Inferior parietal cortex (tissue), 1 donor: ENCODE data around the gene NALF2.

ENCODE experiments used
- DNase-seq: peaks from one replicate; pipeline ENCODE4 v3.0.0-alpha.2; 2016; ENCODE audit errors: extremely low spot score

The NALF2 gene

DNA sequence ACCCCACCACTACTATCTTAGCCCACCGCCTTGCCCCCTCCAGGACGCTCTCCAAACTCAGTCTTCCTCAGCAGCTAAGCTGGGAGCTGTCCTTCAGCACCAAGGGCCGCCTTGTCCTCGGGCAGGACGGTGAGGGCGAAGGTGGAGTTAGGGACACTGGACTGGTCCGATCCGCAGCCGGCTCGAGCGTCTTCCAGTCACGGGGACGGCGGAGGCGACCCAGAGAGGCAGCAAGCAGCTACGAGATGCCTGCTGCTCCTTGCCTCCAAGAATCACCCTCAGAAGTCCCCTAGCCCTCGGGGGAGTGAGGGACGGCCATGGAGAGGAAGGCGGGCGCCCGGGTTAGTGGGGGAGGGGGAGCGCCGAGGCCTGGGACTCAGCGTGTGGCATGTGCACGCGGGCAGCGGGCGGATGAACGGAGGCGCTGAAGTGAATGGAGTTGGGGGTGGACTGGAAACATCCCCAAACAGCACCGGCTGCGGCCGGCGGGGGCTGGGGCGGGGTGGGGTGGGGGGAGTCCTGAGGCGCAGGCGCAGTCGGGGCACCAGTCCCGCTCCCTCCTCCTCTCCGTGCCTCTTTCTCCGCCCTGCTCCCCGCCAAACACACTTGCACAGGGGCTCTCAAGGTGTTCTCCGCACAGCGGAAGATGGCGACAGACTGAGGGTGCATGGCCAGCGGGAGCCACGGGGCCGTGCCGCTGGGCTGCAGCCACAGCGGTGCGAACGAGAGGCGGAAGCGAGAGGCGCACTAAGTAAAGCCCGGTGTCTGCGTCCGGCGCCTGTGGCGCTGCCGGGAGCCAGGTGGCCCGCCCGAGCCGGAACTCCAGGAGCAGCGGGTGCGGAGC, at the start of gene NALF2:
Gene NALF2 (plus strand): TSS at position 545 of the 844 bp plus-strand sequence. CDS start 957 bp downstream, outside the sequence.
- DNase-seq = peak; percentile 18

- no peak for DNase-seq
Observed at GRCh38 chrX:69457756-69458155, 46.4 kb upstream of the NALF2 start.

DNA sequence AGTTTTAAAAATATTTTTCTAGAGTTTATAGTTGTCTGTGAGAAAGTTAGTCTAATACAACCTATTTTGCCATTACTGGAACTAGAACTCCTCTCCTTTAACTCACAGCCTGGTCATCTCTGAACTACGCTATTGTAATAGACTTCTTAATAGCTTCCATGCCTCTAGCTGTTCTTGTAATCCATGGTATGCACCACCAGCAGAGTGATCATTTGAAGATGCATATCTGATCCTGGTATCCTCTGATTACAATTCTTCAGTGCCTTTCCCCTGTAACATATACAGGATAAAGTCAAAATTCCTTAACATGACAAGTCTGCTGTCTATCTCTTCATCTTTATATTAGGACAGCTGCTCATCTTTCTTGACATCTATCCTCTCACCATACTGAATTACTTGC, 37.6 kb upstream of the NALF2 start:
- DNase-seq = no peak

GRCh38 chrX:69469975-69470374, 34.2 kb upstream of the NALF2 start:
- DNase-seq = no peak

DNA sequence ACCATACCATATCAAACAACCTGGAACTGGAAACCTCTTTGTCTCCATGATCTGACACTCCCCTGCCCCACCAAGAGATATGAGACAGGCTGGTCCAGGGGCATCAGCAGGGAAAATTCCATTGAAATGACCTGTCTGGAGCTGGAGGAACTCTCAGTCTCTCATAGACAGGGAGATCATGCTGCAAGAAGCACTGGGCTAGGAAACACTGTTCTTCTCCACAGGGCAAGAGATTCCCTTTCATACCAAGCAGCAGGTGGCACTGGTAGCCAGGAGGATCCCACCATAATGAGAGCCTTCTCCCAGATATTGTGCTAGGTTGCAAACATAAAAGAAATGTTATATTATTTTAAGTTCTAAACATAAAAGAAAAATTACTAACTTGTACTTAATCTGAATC, 14.5 kb upstream of the NALF2 start:
- no peak for DNase-seq

- peak; percentile 22 for DNase-seq
Observed at GRCh38 chrX:69493193-69493592, 10.9 kb upstream of the NALF2 start.

DNA sequence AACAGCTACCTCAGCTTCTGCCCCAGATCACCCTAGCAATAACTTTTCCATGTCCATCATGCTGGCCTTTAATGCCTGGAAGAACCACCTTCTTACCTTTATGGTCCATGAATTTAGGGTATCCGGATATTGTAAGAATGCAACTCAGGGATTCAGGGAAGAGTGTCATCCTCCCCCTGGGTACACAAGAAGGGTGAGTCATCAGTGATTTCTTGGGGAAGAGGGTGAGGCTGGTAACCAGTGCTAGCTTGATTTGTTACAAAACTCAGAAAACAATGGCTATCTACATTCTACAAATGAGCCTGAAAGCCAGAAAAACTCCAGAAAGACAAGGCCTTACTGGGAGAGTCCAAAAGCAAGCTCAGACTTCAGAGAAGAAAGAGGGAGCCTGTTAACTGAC, 10.4 kb upstream of the NALF2 start:
- no peak for DNase-seq

DNA sequence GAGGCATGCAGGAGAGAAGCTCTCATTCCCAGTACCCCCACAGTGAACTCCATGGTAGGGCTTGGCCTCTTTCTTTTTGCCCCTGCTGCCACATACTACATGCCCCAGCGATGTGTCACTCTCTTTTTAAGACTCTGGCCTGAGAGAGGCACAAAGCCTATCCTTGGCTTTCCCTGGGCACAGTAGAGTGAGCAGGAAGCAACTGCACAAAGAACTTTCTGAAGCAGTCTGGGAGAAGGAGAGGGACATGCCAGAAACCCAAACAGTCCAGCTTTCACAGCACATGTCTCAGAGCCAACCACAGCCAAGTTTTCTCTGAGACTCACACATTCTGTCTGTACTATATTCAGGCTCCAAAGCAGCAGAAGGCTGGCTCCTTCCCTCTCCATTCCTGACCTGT, 7.9 kb upstream of the NALF2 start:
- DNase-seq = no peak

DNA sequence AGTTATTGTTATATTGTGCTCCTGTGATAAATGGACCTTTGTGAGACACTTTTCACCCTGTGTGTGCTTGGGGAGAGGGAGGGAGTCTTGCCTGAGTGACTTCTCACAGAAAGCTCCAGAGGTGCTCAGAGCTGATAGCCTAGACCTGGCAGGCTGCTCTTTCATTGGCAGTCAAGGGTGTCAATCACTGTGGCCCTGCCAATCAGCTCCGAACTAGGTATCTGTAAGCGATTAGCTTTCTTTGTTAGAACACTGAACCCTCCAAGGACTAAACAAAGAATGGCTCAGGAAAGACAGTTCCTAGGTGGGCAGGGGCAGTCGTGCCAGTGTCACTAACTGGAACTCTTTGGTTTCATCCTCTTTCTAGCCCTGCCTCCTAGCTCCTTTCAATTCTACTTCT, 2.7 kb upstream of the NALF2 start:
- DNase-seq = peak; percentile 5

- DNase-seq = peak; percentile 22
Observed at GRCh38 chrX:69503228-69503781, 821 bp upstream of the NALF2 start.

DNA sequence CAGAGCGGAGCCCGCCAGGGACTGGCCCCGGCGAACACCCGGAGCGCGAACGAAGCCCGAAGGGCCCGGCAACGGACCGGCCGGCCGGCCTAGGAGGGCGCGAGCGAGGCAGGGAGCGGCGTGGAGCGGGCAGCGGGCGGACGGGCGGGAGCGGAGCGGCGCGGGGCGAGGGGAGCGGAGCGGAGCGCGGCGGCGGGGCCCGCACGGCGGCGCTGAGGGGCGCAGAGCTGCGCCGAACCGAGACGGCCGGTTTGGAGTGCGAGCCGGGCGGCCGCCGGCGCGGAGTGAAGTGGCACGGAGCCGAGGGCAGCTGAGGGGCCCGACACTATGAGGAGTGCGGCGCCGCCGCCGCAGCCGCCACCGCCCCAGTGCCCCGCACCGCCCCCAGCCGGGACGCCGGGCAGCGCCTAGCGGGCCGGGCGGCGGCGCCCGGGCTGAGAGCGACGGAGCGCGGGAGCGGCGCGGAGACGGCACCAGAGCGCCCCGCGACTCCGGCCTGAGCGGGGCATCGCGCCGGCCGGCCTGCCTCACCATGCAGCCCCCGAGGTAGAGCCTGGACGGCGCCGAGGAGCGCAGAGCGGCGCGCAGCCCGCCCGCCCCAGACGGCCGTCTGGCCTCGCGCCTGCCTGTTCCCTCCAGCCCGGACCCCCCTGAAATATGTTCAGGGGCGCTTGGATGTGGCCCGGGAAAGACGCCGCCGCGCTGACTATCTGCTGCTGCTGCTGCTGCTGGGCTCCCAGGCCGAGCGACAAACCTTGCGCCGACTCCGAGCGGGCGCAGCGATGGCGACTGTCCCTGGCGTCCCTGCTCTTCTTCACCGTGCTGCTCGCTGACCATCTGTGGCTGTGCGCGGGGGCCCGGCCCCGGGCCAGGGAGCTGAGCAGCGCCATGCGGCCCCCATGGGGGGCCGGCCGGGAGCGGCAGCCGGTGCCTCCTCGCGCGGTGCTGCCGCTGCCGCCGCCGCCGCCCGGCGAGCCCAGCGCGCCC, 793 bp downstream of the NALF2 start:
- no peak for DNase-seq

GRCh38 chrX:69505772-69506616, 1.9 kb downstream of the NALF2 start:
- DNase-seq = no peak

GRCh38 chrX:69506617-69507499, 2.7 kb downstream of the NALF2 start:
- DNase-seq = no peak

DNA sequence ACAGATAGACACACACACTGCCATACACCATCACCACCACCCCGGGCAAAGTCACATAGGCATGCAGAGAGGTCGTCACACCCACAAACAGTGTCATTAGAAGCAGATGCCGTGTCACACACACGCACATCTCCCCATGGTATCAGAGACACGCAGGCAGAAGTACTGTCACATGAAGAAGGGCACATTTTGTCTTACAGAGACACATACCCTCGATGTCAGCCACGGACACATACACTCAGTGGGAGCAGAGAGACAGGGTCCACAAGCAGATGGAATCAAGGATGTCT, 3.3 kb downstream of the NALF2 start:
- DNase-seq = no peak

GRCh38 chrX:69508610-69509009, 4.5 kb downstream of the NALF2 start:
- no peak for DNase-seq

GRCh38 chrX:69510137-69510715, 6.1 kb downstream of the NALF2 start:
- no peak for DNase-seq

- DNase-seq = no peak
Observed at GRCh38 chrX:69510914-69511513, 6.9 kb downstream of the NALF2 start.

- no peak for DNase-seq
Observed at GRCh38 chrX:69522052-69522451, 17.9 kb downstream of the NALF2 start.

- no peak for DNase-seq
Observed at GRCh38 chrX:69523314-69523713, 19.2 kb downstream of the NALF2 start.
